Ascending aorta (tissue), 2 donors: ENCODE results near the gene ATP1B2. TPM values are rescaled to one million over a fixed set of nuclear protein-coding genes. Genes with fewer than 3 reads are reported as not detected.

Source experiments
- DNase-seq, 2 donors: peaks; one replicate each; pipeline ENCODE4 v3.0.0-alpha.2; 2019; ENCODE audit warnings: low spot score in 2 of 2
- H3K27ac ChIP-seq, 2 donors: fragments of 200-600 bp; sonication (generic); one replicate each; pipeline ENCODE4 v1.5.1; 2016 to 2017; ENCODE audit warnings: mild to moderate bottlenecking in 1 of 2
- H3K27me3 ChIP-seq: fragments of 200-600 bp; sonication (generic); one replicate; pipeline ENCODE4 v1.5.1; 2017
- H3K36me3 ChIP-seq, 2 donors: fragments of 200-600 bp; sonication (generic); one replicate each; pipeline ENCODE4 v1.5.1; 2016
- H3K4me1 ChIP-seq, 2 donors: fragments of 200-600 bp; sonication (generic); one replicate each; pipeline ENCODE4 v1.5.1; 2016 to 2017; ENCODE audit warnings: mild to moderate bottlenecking in 1 of 2
- H3K4me3 ChIP-seq, 2 donors: fragments of 200-600 bp; sonication (generic); one replicate each; pipeline ENCODE4 v1.5.1; 2016 to 2017; ENCODE audit warnings: mild to moderate bottlenecking in 1 of 2
- H3K9me3 ChIP-seq, 2 donors: fragments of 200-600 bp; sonication (generic); one replicate each; pipeline ENCODE4 v1.5.1; 2016
- CTCF ChIP-seq, 3 experiments: fragments of 200-600 bp in 2 of 3; fragments of 450-650 bp in 1 of 3; sonication (generic) in 2 of 3; IDR thresholded peaks; one replicate each; pipeline ENCODE4 v1.5.1; 2016 to 2019; ENCODE audit warnings: antibody characterized with exemption in 3 of 3, mild to moderate bottlenecking in 1 of 3, moderate library complexity in 1 of 3
- intact Hi-C: fragments of 100-400 bp; cut with DNase I; formaldehyde crosslinking; loops from one replicate; pipeline ENCODE4 v1.15.1; 2023
- total RNA-seq: library from RNA; depleted of rRNA; stranded (reverse); fragments of >200 nt; gene quantifications from one replicate; pipeline ENCODE4 v1.1.0, GENCODE V29; 2016

Gene ATP1B2
- total RNA-seq, 1 donor from 2014 or later = 0.11 TPM

- no peaks in the 10 kb centered on the region for H3K36me3 ChIP-seq
- H3K27me3 ChIP-seq = no peaks in the 10 kb centered on the region
- DNase-seq = peak; percentile 61 to 93
- H3K4me3 ChIP-seq = peak within 1 kb of the TSS; percentile 70 to 79
- intact Hi-C loops = loop anchor here (2.0 to 10.0 kb wide), 8 partner anchors 148 to 444 kb away; partner anchors contain the start of genes EIF5A, GABARAP, KCTD11 and KDM6B
- H3K9me3 ChIP-seq = no peaks in the 10 kb centered on the region
- peak in 1 of 3 experiments; percentile 9 for TF ChIP-seq CTCF (IDR thresholded peaks at IDR 0.05)
- peak within 1 kb of the TSS; percentile 87 to 94 for H3K27ac ChIP-seq
- peaks cover 9 to 16% of the 10 kb centered on the region in 2 donors for H3K4me1 ChIP-seq
Observed at GRCh38 chr17:7687072-7687907, 36.6 kb downstream of the ATP1B2 start, which contains the start of gene TP53. Gene TP53, minus strand, starts transcription at chr17:7687490. Its CDS starts 10,896 bp downstream, at chr17:7676594.

- intact Hi-C loops = loop anchor here (1.0 to 10.0 kb wide), 12 partner anchors 29 to 445 kb away; partner anchors contain the start of genes DNAH2, EIF5A, FXR2 and GABARAP
- Histone ChIP-seq H3K27ac (peak within 1 kb of the TSS; percentile 87 to 94), H3K36me3 (no peaks in the 10 kb centered on the region), H3K9me3 (no peaks in the 10 kb centered on the region), H3K4me1 (peaks cover 9 to 16% of the 10 kb centered on the region in 2 donors), H3K27me3 (no peaks in the 10 kb centered on the region), H3K4me3 (peak within 1 kb of the TSS; percentile 70 to 79)
- peak; percentile 97 to 100 for DNase-seq
- TF ChIP-seq CTCF (IDR thresholded peaks at IDR 0.05) = peak; percentile 94 to 99 (median 99)
Observed at GRCh38 chr17:7687908-7688807, 37.4 kb downstream of the ATP1B2 start, which contains the start of gene WRAP53. Gene WRAP53, plus strand, starts transcription at chr17:7688477. Its CDS starts 172 bp downstream, at chr17:7688649.

- Histone ChIP-seq H3K4me3 (peak overlapping the region; percentile 40 to 70), H3K4me1 (peaks cover 9 to 16% of the 10 kb centered on the region in 2 donors), H3K27ac (peak overlapping the region; percentile 2 to 41), H3K27me3 (no peaks in the 10 kb centered on the region), H3K36me3 (no peaks in the 10 kb centered on the region), H3K9me3 (no peaks in the 10 kb centered on the region)
- no peak for TF ChIP-seq CTCF (IDR thresholded peaks at IDR 0.05)
- DNase-seq = no peak
- intact Hi-C loops = loop anchor here (1.0 to 10.0 kb wide), 9 partner anchors 28 to 382 kb away; partner anchors contain the start of genes DNAH2, EIF5A, FXR2 and KCTD11
Observed at GRCh38 chr17:7688808-7689316, 38.1 kb downstream of the ATP1B2 start.

- Histone ChIP-seq H3K36me3 (peaks cover 0 to 12% of the 10 kb centered on the region in 2 donors), H3K27me3 (no peaks in the 10 kb centered on the region), H3K4me3 (no peak overlapping the region), H3K9me3 (no peaks in the 10 kb centered on the region), H3K4me1 (no peaks in the 10 kb centered on the region), H3K27ac (no peak overlapping the region)
- DNase-seq = no peak
- intact Hi-C loops = no loop called here
- no peak for TF ChIP-seq CTCF (IDR thresholded peaks at IDR 0.05)
Observed at GRCh38 chr17:7695586-7695985, 44.9 kb downstream of the ATP1B2 start.
